Suprapubic skin (tissue), 4 donors: Measurements from ENCODE around the gene HELZ.

Experiments used
- CTCF ChIP-seq, 2 donors: fragments of 200-600 bp in 1 of 2; fragments of 450-650 bp in 1 of 2; sonication (generic) in 1 of 2; IDR thresholded peaks; one replicate each; pipeline ENCODE4 v1.5.1; 2016 to 2019; ENCODE audit warnings: antibody characterized with exemption in 2 of 2, mild to moderate bottlenecking in 1 of 2, moderate library complexity in 1 of 2
- POLR2A ChIP-seq, 2 donors: fragments of 450-650 bp; IDR thresholded peaks; one replicate each; pipeline ENCODE4 v1.6.1; 2017; ENCODE audit warnings: antibody characterized with exemption in 2 of 2, mild to moderate bottlenecking in 2 of 2, moderate library complexity in 2 of 2
- POLR2AphosphoS5 ChIP-seq, 3 donors: sonication (generic); formaldehyde crosslinking; IDR thresholded peaks; one replicate each; pipeline ENCODE4 v1.6.1; 2017; ENCODE audit warnings: antibody characterized with exemption in 3 of 3

DNA sequence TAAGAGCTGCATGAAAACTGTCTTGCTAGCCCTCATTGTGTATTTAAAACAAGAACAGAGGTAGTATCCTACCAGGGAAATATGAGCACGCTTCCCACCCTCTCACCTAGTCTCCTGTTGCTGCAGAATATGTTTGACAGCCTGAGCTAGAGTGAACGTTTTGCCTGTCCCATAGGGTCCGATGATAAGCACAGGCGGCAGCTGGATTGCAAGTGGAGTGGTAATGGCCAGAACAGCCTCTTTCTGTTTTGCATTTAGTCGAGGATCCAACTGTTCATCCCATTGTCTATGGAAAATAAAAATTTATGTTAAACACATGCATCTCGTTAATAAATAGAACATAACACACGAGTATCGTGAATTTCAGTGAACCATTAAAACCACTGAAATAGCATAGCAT lies 84.2 kb downstream of the HELZ start:
- TF ChIP-seq CTCF (IDR thresholded peaks at IDR 0.05): no peak
- no peak for TF ChIP-seq POLR2A (IDR thresholded peaks at IDR 0.05)
- TF ChIP-seq POLR2AphosphoS5 (IDR thresholded peaks at IDR 0.05): no peak
